Thoracic aorta (tissue), 2 donors: ENCODE results near the gene WDR17. TPM values are rescaled to one million over a fixed set of nuclear protein-coding genes. Genes with fewer than 3 reads are reported as not detected.
"Not testable (repeated sequence)": the region's sequence is repeated elsewhere in the genome, so short reads cannot be mapped to it uniquely, and the experiment has no call there.

ENCODE experiments used
- ATAC-seq: fragments of 150-250 bp; one replicate; pipeline ENCODE4 v1.8.0; 2017; ENCODE audit warnings: low read depth; ENCODE audit not compliant: insufficient number of reproducible peaks, low FRiP score
- DNase-seq: peaks from one replicate; pipeline ENCODE4 v3.0.0-alpha.2; 2020; ENCODE audit warnings: low spot score
- H3K27ac ChIP-seq, 2 donors: fragments of 200-600 bp; sonication (generic); 1 replicate in 1 of 2; 2 replicates in 1 of 2; pipeline ENCODE4 v1.5.1; 2016; ENCODE audit warnings: mild to moderate bottlenecking in 2 of 2, moderate library complexity in 2 of 2
- H3K27me3 ChIP-seq: fragments of 200-600 bp; sonication (generic); replicated peaks from 2 replicates; pipeline ENCODE4 v1.6.0; 2016; ENCODE audit warnings: mild to moderate bottlenecking; ENCODE audit not compliant: insufficient read depth
- H3K36me3 ChIP-seq: fragments of 200-600 bp; sonication (generic); one replicate; pipeline ENCODE4 v1.5.1; 2016
- H3K4me1 ChIP-seq, 2 donors: fragments of 200-600 bp; sonication (generic); 1 replicate in 1 of 2; 2 replicates in 1 of 2; pipeline versions ENCODE4 v1.5.1 to v1.6.0; 2016; ENCODE audit warnings: low read depth in 2 of 2, mild to moderate bottlenecking in 1 of 2; ENCODE audit not compliant: control insufficient read depth in 1 of 2
- H3K4me3 ChIP-seq: fragments of 200-600 bp; sonication (generic); 2 replicates; pipeline ENCODE4 v1.5.1; 2016; ENCODE audit warnings: mild to moderate bottlenecking
- H3K9me3 ChIP-seq: fragments of 200-600 bp; sonication (generic); 2 replicates; pipeline ENCODE4 v1.5.1; 2016
- total RNA-seq, 2 donors: library from RNA; depleted of rRNA; stranded (reverse); fragments of >200 nt; gene quantifications; one replicate each; pipeline versions ENCODE4 v1.1.0 to v1.2.3, GENCODE V29; 2016
- TF ChIP-seq, protein P1 (sequence below): fragments of 200-600 bp; sonication (generic); IDR thresholded peaks from one replicate; pipeline ENCODE4 v1.5.1; 2019; ENCODE audit warnings: antibody characterized with exemption

The WDR17 gene
- total RNA-seq, 2 donors from 2014 or later: 1.7 to 5.3 TPM

DNA sequence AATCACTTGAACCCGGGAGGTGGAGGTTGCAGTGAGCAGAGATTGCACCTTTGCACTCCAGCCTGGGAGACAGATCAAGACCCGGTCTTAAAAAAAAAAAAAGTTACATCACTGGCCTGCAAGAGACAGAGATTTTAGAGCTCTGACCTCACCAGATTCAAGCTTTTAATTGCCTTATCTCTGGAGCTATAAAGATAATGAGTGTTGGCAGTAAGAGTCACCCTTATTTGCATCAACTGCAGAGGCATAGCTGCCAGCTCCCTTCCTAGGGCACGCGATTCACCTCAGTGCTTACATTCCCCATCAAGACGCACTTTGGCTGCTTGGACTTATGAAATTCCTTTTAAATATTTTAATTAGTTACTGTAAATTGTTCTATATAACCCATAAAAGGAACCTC, 142.2 kb downstream of the WDR17 start:
- Histone ChIP-seq H3K4me1 (no peaks in the 10 kb centered on the region), H3K27me3 (no peaks in the 10 kb centered on the region), H3K4me3 (no peak overlapping the region), H3K36me3 (no peaks in the 10 kb centered on the region), H3K27ac (no peak overlapping the region), H3K9me3 (no peaks in the 10 kb centered on the region)
- ATAC-seq (no peak), DNase-seq (no peak)
- TF ChIP-seq, protein P1, sequence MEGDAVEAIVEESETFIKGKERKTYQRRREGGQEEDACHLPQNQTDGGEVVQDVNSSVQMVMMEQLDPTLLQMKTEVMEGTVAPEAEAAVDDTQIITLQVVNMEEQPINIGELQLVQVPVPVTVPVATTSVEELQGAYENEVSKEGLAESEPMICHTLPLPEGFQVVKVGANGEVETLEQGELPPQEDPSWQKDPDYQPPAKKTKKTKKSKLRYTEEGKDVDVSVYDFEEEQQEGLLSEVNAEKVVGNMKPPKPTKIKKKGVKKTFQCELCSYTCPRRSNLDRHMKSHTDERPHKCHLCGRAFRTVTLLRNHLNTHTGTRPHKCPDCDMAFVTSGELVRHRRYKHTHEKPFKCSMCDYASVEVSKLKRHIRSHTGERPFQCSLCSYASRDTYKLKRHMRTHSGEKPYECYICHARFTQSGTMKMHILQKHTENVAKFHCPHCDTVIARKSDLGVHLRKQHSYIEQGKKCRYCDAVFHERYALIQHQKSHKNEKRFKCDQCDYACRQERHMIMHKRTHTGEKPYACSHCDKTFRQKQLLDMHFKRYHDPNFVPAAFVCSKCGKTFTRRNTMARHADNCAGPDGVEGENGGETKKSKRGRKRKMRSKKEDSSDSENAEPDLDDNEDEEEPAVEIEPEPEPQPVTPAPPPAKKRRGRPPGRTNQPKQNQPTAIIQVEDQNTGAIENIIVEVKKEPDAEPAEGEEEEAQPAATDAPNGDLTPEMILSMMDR: no peak

DNA sequence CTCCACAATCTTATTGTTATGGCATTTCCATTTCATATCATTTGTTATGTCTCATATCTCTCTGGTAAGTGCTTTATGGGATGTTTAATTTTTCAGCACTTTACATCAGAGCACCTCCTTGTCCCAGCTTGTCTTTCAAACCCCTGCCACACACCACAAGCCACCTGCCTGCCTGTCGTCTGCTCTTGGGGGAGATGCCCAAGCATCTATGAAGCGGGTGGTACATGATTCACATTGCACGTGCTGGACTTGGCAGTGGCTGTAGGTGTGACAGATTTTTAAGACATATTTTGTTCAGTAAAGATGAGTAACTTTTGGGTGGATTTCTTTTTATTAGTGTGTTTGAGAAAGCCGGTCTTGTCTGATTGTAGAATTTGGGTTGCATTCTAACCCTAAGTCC, 143.9 kb downstream of the WDR17 start:
- H3K36me3 ChIP-seq: no peaks in the 10 kb centered on the region
- no peak for DNase-seq
- H3K27ac ChIP-seq: no peak overlapping the region
- H3K4me3 ChIP-seq: no peak overlapping the region
- no peaks in the 10 kb centered on the region for H3K4me1 ChIP-seq
- H3K9me3 ChIP-seq: no peaks in the 10 kb centered on the region
- H3K27me3 ChIP-seq: no peaks in the 10 kb centered on the region
- no peak for ATAC-seq
- TF ChIP-seq, protein P1: no peak

DNA sequence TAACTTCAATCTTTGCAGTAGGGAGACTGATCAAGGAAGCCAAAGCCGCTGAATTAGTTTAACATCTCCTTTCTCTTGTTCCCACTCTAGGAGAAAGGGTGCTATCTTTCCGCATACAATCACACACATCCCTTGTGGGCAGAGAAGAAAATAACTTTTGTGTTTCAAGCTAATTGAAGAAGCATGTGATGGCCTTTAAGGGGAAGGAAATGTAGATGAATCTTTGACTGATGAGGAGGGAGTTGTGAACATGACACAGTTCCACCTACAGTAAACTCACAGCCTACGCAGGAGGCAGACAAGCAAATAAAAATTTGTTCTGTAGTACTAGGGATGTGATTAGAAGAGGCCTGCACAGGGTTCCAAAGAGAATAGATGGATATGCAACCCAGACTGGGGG, 144.5 kb downstream of the WDR17 start:
- Histone ChIP-seq H3K27me3 (no peaks in the 10 kb centered on the region), H3K9me3 (no peaks in the 10 kb centered on the region), H3K27ac (no peak overlapping the region), H3K4me1 (no peaks in the 10 kb centered on the region), H3K36me3 (no peaks in the 10 kb centered on the region), H3K4me3 (no peak overlapping the region)
- DNase-seq (no peak), ATAC-seq (no peak)
- TF ChIP-seq, protein P1: no peak

DNA sequence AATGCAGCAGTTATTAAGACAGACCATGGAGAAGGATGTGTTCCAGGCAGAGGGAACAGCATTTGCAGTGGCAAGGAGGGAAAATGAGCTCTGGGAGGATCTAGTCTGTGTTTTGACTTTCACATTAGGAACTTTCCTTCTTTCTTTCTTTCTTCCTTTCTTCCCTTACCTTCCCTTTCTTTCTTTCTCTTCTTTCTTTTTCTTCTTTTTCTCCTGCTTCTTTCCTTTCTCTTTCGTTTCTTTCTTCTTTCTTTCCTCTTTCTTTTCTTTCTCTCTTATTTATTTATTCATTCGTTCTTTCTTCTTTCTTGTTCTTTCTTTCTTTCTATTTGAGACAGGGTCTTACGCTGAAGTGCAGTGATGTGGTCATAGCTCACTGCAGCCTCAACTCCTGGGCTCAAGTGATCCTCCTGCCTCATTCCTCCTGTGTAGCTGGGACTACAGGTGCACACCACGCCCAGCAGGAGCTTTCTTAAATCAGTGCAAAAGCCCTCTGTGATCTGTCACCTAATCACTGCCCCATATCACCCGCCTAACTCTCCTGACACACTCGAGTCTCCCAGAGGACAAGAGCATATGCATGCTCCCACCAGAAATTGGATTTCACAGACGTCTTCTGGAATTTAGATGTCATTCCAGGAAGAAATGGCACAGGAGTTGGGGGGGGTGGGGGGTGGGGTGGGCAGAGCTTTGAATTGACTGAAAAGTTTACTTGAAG, 145.1 kb downstream of the WDR17 start:
- H3K27me3 ChIP-seq: no peaks in the 10 kb centered on the region
- no peak for ATAC-seq
- H3K4me3 ChIP-seq: no peak overlapping the region
- H3K4me1 ChIP-seq: no peaks in the 10 kb centered on the region
- no peaks in the 10 kb centered on the region for H3K9me3 ChIP-seq
- TF ChIP-seq, protein P1: no peak
- no peaks in the 10 kb centered on the region for H3K36me3 ChIP-seq
- DNase-seq: no peak
- no peak overlapping the region for H3K27ac ChIP-seq

DNA sequence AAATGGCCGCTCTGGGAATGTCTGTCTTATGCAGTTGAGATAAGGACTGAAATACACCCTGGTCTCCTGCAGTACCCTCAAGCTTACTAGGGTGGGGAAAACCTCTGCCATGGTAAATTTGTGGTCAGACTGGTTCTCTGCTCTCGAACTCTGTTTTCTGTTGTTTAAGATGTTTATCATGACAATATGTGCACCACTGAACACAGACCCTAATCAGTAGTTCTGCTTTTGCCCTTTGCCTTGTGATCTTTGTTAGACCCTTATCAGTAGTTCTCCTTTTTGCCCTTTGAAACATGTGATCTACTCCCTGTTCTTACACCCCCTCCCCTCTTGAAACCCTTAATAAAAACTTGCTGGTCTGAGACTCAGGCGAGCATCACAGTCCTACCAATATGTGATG, 146.7 kb downstream of the WDR17 start:
- not testable (repeated sequence) for H3K4me3 ChIP-seq, H3K36me3 ChIP-seq, H3K9me3 ChIP-seq, H3K27me3 ChIP-seq, ATAC-seq, H3K4me1 ChIP-seq, H3K27ac ChIP-seq, DNase-seq

DNA sequence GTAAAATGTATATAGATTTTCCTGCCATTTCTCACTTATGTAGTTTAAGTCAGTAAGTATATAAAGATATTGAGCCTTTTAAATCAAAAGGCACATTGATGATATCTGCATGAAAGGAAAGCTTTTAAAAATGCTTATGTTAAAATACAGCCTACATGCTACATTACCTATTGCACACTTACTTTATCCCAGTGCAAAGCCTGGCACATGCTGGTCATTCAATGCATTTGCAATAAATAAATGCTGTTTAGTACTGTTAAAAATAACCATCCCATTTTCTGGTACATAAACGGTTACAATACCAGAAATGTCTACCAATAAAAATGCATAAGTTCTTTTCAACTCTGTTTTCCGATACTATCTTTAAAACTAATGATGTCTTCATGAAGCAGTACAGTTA, 151.9 kb downstream of the WDR17 start:
- Histone ChIP-seq H3K36me3 (no peaks in the 10 kb centered on the region), H3K4me3 (no peak overlapping the region), H3K27ac (no peak overlapping the region), H3K4me1 (no peaks in the 10 kb centered on the region), H3K9me3 (no peaks in the 10 kb centered on the region), H3K27me3 (no peaks in the 10 kb centered on the region)
- no peak for ATAC-seq
- DNase-seq: no peak
- TF ChIP-seq, protein P1: no peak
